B cell (primary cell): ENCODE results near the gene TCF7.

Source experiments
- EZH2 ChIP-seq: IDR thresholded peaks from 2 replicates; pipeline ENCODE4 v1.6.1; 2012; ENCODE audit warnings: borderline replicate concordance, low read depth, mild to moderate bottlenecking, moderate library complexity, low read length; ENCODE audit not compliant: insufficient read depth, poor library complexity, severe bottlenecking
- TF ChIP-seq, protein P1 (sequence below): fragments of 200-600 bp; IDR thresholded peaks from one replicate; pipeline ENCODE4 v1.8.0; 2022; ENCODE audit warnings: antibody characterized with exemption, mild to moderate bottlenecking

DNA sequence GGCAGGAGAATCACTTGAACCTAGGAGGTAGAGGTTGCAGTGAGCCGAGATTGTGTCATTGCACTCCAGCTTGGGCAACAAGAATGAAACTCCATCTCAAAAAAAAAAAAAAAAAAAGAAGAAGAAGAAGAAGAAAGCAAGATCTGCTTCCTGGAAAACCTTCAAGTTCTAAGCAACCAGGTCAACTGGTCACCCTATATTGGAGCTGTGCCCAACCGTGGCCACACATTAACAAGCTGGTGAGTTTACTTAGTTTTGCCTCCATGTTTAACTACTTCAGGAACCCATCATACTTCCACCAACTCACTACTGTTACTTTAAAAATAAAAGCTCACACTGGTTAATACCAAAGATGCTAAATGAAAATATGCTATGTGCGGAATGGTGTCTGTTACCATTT lies 74.5 kb downstream of the TCF7 start:
- TF ChIP-seq, protein P1, sequence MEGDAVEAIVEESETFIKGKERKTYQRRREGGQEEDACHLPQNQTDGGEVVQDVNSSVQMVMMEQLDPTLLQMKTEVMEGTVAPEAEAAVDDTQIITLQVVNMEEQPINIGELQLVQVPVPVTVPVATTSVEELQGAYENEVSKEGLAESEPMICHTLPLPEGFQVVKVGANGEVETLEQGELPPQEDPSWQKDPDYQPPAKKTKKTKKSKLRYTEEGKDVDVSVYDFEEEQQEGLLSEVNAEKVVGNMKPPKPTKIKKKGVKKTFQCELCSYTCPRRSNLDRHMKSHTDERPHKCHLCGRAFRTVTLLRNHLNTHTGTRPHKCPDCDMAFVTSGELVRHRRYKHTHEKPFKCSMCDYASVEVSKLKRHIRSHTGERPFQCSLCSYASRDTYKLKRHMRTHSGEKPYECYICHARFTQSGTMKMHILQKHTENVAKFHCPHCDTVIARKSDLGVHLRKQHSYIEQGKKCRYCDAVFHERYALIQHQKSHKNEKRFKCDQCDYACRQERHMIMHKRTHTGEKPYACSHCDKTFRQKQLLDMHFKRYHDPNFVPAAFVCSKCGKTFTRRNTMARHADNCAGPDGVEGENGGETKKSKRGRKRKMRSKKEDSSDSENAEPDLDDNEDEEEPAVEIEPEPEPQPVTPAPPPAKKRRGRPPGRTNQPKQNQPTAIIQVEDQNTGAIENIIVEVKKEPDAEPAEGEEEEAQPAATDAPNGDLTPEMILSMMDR, result no peak
- TF ChIP-seq EZH2, result no peak
